BE2C (cell line): Measurements from ENCODE around the gene AGBL3.
"Not testable (repeated sequence)": the region's sequence is repeated elsewhere in the genome, so short reads cannot be mapped to it uniquely, and the experiment has no call there.

Experiments used
- DNase-seq: peaks from one replicate; pipeline ENCODE4 v3.0.0-alpha.2; 2020
- H3K27me3 ChIP-seq: fragments of 250-450 bp; sonication (Bioruptor Pico); 2 replicates; pipeline ENCODE4 v1.5.1; 2020; ENCODE audit warnings: mild to moderate bottlenecking
- H3K36me3 ChIP-seq: fragments of 250-450 bp; sonication (Bioruptor Pico); 2 replicates; pipeline ENCODE4 v1.5.1; 2020; ENCODE audit warnings: mild to moderate bottlenecking
- H3K4me1 ChIP-seq: fragments of 250-450 bp; sonication (Bioruptor Pico); 2 replicates; pipeline ENCODE4 v1.5.1; 2020
- H3K4me3 ChIP-seq: 2 replicates; pipeline ENCODE4 v1.5.1; 2011; ENCODE audit warnings: low read depth, low read length
- H3K9me3 ChIP-seq: fragments of 250-450 bp; sonication (Bioruptor Pico); 2 replicates; pipeline ENCODE4 v1.5.1; 2020
- TF ChIP-seq, protein P1 (sequence below): IDR thresholded peaks from 2 replicates; pipeline ENCODE4 v1.5.1; 2012; ENCODE audit warnings: mild to moderate bottlenecking, low read depth, low read length

Gene AGBL3

DNA sequence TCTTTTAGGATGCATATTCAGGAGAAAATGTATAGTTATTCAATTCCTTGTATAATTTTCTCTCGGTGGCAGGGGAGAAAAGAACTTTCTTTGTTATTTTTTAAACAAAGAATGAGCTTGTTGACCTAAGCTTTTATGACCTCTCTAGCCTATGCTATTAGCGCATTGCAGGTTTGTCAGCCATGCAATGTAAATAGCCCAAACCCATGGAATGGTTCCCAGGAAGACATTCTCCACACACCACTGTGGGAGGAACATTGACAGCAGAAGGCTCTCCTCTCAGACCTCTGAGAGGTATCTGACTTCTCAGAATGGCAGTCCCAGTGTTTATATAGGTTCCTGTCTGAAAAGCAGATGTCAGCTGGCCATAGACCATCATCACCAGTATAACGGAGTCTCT, 19.6 kb upstream of the AGBL3 start:
- Histone ChIP-seq H3K9me3 (no peaks in the 10 kb centered on the region), H3K36me3 (no peaks in the 10 kb centered on the region), H3K4me1 (no peaks in the 10 kb centered on the region), H3K27me3 (no peaks in the 10 kb centered on the region), H3K4me3 (no peak overlapping the region)
- TF ChIP-seq, protein P1, sequence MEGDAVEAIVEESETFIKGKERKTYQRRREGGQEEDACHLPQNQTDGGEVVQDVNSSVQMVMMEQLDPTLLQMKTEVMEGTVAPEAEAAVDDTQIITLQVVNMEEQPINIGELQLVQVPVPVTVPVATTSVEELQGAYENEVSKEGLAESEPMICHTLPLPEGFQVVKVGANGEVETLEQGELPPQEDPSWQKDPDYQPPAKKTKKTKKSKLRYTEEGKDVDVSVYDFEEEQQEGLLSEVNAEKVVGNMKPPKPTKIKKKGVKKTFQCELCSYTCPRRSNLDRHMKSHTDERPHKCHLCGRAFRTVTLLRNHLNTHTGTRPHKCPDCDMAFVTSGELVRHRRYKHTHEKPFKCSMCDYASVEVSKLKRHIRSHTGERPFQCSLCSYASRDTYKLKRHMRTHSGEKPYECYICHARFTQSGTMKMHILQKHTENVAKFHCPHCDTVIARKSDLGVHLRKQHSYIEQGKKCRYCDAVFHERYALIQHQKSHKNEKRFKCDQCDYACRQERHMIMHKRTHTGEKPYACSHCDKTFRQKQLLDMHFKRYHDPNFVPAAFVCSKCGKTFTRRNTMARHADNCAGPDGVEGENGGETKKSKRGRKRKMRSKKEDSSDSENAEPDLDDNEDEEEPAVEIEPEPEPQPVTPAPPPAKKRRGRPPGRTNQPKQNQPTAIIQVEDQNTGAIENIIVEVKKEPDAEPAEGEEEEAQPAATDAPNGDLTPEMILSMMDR: no peak
- no peak for DNase-seq

DNA sequence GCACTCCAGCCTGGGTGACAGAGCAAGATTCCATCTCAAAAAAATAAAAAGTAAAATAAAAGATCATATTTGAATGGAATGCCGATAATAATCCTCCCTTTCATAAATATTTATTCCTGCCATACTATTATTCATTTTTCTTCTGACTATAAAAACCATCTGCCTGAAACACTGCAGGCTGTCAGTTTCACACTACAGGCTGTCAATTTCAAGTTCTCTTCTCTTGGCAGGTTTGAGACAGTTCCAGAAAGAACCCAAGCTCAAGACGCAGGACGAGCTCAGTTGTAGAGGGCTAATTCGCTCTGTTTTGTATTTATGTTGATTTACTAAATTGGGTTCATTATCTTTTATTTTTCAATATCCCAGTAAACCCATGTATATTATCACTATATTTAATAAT, 18.2 kb upstream of the AGBL3 start:
- Histone ChIP-seq H3K36me3 (no peaks in the 10 kb centered on the region), H3K4me1 (no peaks in the 10 kb centered on the region), H3K9me3 (no peaks in the 10 kb centered on the region)

DNA sequence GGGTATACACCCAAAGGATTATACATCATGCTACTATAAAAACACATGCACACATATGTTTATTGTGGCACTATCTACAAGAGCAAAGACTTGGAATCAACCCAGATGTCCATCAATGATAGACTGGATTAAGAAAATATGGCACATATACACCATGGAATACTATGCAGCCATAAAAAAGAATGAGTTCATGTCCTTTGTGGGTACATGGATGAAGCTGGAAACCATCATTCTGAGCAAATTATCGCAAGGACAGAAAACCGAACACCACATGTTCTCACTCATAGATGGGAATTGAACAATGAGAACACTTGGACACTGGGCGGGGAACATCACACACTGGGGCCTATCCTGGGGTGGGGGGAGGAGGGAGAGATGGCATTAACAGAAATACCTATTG, 4.7 kb upstream of the AGBL3 start:
- not testable (repeated sequence) for H3K36me3 ChIP-seq, H3K27me3 ChIP-seq, H3K4me3 ChIP-seq, H3K4me1 ChIP-seq, H3K9me3 ChIP-seq, DNase-seq

More for the DNA sequence above, 18.2 kb upstream of the AGBL3 start:
- DNase-seq: no peak
- TF ChIP-seq, protein P1: no peak
- Histone ChIP-seq H3K4me3 (no peak overlapping the region), H3K27me3 (no peaks in the 10 kb centered on the region)

DNA sequence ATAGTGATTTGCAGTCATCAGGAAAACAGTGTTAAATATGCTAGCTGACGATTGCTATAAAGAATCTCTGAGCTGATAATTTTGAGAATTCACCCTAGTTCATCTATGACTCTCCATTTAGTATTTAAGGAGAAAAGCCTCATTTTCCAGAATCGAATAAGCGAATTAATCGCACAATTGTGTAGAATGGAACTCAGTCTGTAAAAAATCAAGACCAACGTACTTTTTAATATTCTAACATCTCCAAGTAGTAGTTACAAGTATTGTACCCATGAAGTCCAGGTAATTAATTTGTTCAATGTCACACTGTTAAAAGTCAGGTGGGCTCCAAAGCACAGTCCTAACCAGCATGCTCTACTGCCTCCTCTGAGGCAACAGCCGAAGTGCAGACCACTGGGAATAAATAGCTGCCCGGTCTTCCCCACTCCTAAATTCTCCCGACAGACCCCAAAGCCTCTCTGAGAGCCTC, 380 bp upstream of the AGBL3 start:
- Histone ChIP-seq H3K36me3 (no peaks in the 10 kb centered on the region; the same call in 1 of the 2 replicates), H3K4me3 (peak overlapping the region; percentile 86), H3K9me3 (no peaks in the 10 kb centered on the region), H3K4me1 (no peaks in the 10 kb centered on the region), H3K27me3 (no peaks in the 10 kb centered on the region)
- TF ChIP-seq, protein P1: no peak
- no peak for DNase-seq

DNA sequence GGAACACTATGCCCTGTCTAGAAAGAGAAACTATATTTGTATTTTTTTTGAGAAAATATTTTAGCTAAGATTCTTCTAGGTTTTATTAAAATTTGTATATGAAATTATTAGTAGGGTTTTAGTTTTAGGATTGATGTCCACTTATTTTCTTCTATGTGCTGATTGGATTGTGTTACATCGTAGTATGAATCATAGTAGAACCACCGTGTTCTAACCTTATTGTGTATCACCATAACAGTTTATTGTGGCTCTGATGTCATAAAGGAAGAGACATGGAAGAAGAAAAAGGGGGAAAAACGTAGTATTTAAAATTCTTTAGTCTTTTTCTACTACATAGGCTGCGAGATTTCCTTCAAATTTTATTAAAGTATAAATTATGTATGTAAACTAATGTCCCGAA, 1.9 kb downstream of the AGBL3 start:
- no peaks in the 10 kb centered on the region for H3K27me3 ChIP-seq
- TF ChIP-seq, protein P1: no peak
- H3K4me1 ChIP-seq: no peaks in the 10 kb centered on the region
- H3K9me3 ChIP-seq: no peaks in the 10 kb centered on the region
- H3K36me3 ChIP-seq: no peaks in the 10 kb centered on the region; the same call in 1 of the 2 replicates
- H3K4me3 ChIP-seq: no peak overlapping the region
- DNase-seq: no peak

DNA sequence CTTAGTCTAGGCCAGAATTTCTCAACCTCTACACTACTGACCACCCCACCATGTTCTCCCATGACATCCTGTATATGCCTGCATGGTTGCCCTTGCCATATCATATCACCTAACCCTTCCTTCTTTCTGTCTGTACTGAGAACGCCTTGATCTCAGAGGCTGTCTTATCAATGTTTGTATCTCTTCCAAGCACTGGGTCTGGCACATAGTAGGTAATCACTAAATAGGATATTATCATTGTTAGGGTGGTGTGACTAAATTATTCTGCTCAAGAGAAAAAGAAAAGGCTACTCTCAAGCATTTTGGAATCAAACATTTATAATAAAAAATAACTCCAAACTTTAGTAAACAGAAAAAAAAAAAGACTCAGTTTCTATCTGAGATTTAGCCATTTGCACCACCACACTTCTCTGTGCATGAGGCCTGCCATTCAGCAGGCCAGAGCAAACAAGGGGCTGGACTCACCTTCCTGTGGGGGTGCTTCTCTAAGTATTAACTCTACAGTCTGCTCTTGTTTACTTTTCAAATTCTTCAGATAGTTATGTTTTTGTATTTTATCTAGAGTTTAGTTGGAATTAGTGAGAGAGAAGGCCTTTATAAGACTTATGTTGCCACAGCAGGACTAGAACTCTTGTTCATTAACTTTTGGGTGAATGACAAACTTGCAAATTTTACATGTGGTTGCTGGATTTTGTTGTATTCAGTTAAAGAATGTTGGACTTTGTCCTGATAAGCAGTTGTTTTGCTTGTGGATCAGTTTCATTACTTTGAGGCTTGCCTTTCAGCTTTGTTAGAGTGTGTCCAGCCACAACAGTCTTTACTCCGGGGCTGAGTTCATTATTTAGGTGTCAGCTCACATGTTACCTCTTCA, 5.4 kb downstream of the AGBL3 start:
- H3K36me3 ChIP-seq: peaks cover 6% of the 10 kb centered on the region; the same call in 1 of the 2 replicates
- H3K27me3 ChIP-seq: no peaks in the 10 kb centered on the region
- no peaks in the 10 kb centered on the region for H3K9me3 ChIP-seq
- DNase-seq: no peak
- TF ChIP-seq, protein P1: no peak
- peaks cover 8% of the 10 kb centered on the region for H3K4me1 ChIP-seq
- H3K4me3 ChIP-seq: no peak overlapping the region
